Upper lobe of left lung (tissue), 6 donors: ENCODE results near the gene POTEF. TPM values are rescaled to one million over a fixed set of nuclear protein-coding genes. Genes with fewer than 3 reads are reported as not detected.
"Not testable (repeated sequence)": the region's sequence is repeated elsewhere in the genome, so short reads cannot be mapped to it uniquely, and the experiment has no call there.

ENCODE experiments used
- ATAC-seq, 2 donors: fragments of 200-7000 bp; cut with Tn5 transposase; one replicate each; pipeline ENCODE4 v1.9.1; 2022; ENCODE audit warnings: mild to moderate bottlenecking in 2 of 2, moderate library complexity in 2 of 2; ENCODE audit not compliant: low FRiP score in 2 of 2
- DNase-seq, 2 donors: peaks; one replicate each; pipeline ENCODE4 v3.0.0-alpha.2; 2019 to 2020
- H3K27ac ChIP-seq, 4 donors: fragments of 200-600 bp; sonication (generic); one replicate each; pipeline ENCODE4 v1.5.1; 2016 to 2019
- H3K27me3 ChIP-seq, 4 donors: fragments of 200-600 bp; sonication (generic); one replicate each; pipeline ENCODE4 v1.5.1; 2017 to 2019
- H3K36me3 ChIP-seq, 4 donors: fragments of 200-600 bp; sonication (generic); one replicate each; pipeline ENCODE4 v1.5.1; 2016 to 2019
- H3K4me1 ChIP-seq, 4 donors: fragments of 200-600 bp; sonication (generic); one replicate each; pipeline ENCODE4 v1.5.1; 2018 to 2019
- H3K4me3 ChIP-seq, 4 donors: fragments of 200-600 bp; sonication (generic); one replicate each; pipeline ENCODE4 v1.5.1; 2017 to 2019; ENCODE audit warnings: mild to moderate bottlenecking in 2 of 4, moderate library complexity in 1 of 4
- H3K9me3 ChIP-seq, 4 donors: fragments of 200-600 bp; sonication (generic); one replicate each; pipeline ENCODE4 v1.5.1; 2018 to 2019
- WGBS, 2 donors: methylation state at CpG; one replicate each; pipeline ENCODE4 v1.1.5; 2017 to 2018; 5-methylcytosine and 5-hydroxymethylcytosine counted together
- total RNA-seq, 6 donors: library from RNA; depleted of rRNA in 4 of 6; stranded (reverse); fragments of >200 nt in 4 of 6; gene quantifications; one replicate each; pipeline versions ENCODE4 v1.1.0 to v1.2.1, GENCODE V29; 2016 to 2021
- TF ChIP-seq, protein P1 (sequence below), 6 experiments: fragments of 450-650 bp in 4 of 6; fragments of 200-600 bp in 2 of 6; sonication (generic) in 2 of 6; IDR thresholded peaks; one replicate each; pipeline ENCODE4 v1.5.1; 2016 to 2019; ENCODE audit warnings: antibody characterized with exemption in 6 of 6
- donor health status: DM: no; HTN: no; CAD: no; lungs with moderate emphysema.
- donor health status: DM: no; HTN: yes; CAD: no; lungs with severe emphysema.

The POTEF gene
- total RNA-seq, 6 donors from 2014 or later, result not detected

DNA sequence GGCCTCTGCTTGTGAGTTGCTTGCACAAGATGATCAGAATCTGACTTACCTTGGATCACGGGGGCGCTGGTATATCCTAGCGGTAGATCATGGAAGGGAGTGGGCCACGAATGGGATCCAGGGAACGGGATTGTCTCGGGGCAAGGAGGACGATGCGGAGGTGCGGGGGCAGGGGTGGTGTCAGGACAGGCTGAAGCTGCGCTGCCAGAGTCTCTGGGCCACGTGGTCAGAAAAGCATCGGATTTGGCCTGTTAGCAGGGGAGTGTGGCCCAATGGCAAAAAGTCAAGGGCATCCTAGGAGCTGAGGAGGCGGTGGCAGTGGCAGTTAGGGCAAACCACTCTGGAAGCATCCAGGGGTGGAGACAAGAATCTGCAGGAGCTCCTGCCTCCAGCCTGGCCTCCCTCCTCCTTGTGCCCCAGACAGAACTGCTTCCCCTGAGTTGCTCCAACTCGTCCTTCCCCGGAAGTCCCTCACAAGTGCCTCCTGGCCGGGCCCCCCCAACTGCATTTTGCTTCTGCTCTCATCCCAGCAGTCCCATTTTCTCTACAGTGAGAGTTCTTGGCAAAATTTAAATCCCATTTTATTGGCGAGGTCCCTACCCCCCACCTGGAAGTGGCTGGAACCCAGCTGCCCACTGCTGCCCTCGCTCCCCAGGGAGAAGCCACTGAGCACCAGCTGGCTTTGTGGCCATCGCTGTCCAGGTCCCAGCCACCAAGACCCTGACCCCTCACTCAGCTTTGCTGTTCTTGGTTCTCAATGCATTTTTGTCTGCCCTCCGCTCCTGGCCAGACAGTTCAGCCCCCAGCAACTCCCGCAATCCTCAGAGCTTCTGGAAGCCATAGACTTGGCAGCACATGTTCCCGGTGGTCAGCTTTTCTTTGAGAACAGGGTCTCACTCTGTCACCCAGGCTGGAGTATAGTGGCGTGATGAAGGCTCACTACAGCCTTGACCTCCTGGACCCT is 21.4 kb upstream of the POTEF start:
- H3K36me3 ChIP-seq, result peaks cover 0 to 42% (median 27%) of the 10 kb centered on the region in 4 donors
- H3K27ac ChIP-seq, result no peak overlapping the region
- H3K4me1 ChIP-seq, result no peaks in the 10 kb centered on the region
- H3K4me3 ChIP-seq, result no peak overlapping the region
- no peaks in the 10 kb centered on the region for H3K27me3 ChIP-seq
- 92 to 93% methylated on average over 23 of the region's 23 CpGs for WGBS, 2 donors
- ATAC-seq, result no peak
- TF ChIP-seq, protein P1, sequence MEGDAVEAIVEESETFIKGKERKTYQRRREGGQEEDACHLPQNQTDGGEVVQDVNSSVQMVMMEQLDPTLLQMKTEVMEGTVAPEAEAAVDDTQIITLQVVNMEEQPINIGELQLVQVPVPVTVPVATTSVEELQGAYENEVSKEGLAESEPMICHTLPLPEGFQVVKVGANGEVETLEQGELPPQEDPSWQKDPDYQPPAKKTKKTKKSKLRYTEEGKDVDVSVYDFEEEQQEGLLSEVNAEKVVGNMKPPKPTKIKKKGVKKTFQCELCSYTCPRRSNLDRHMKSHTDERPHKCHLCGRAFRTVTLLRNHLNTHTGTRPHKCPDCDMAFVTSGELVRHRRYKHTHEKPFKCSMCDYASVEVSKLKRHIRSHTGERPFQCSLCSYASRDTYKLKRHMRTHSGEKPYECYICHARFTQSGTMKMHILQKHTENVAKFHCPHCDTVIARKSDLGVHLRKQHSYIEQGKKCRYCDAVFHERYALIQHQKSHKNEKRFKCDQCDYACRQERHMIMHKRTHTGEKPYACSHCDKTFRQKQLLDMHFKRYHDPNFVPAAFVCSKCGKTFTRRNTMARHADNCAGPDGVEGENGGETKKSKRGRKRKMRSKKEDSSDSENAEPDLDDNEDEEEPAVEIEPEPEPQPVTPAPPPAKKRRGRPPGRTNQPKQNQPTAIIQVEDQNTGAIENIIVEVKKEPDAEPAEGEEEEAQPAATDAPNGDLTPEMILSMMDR (IDR thresholded peaks at IDR 0.05), result no peak
- H3K9me3 ChIP-seq, result no peaks in the 10 kb centered on the region
- peak in 1 of 2 donors; percentile 37 for DNase-seq

GRCh38 chr2:130148515-130148914 is 19.5 kb upstream of the POTEF start:
- DNase-seq, H3K4me3 ChIP-seq: not testable (repeated sequence)

DNA sequence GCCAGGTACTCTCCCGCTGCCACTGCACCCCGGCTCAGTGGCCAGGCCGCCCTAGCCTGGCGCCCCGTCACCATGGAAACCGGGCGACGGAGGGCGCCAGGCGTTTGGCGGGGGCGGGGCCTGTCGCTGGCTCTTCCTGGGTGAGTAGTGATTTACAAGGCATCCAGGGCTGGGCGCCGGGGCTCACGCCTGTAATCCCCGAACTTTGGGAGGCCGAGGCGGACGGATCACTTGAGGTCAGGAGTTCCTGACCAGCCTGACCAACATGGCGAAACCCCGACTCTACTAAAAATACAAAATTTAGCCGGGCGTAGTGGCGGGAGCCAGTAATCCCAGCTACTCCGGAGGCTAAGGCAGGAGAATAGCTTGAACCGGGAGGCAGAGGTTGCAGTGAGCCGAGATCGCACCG is 16.0 kb upstream of the POTEF start, which contains the start of gene CCDC74B:
CCDC74B (minus strand) TSS at position 107 of the 409 bp plus-strand sequence. CDS start 116 bp downstream, outside the sequence.
- ATAC-seq (peak in 1 of 2 donors; percentile 85), DNase-seq (peak in 1 of 2 donors; percentile 91)
- peaks cover 0 to 13% (median 4%) of the 10 kb centered on the region in 4 donors for H3K4me1 ChIP-seq
- not testable (repeated sequence) for H3K27ac ChIP-seq, H3K27me3 ChIP-seq, H3K9me3 ChIP-seq, H3K36me3 ChIP-seq
- peak within 1 kb of the TSS in 3 of 4 donors; percentile 30 to 40 (median 36) for H3K4me3 ChIP-seq
- WGBS, 2 donors, result 23 to 26% methylated on average over 10 to 17 of the region's 30 CpGs

More at GRCh38 chr2:130148515-130148914, 19.5 kb upstream of the POTEF start:
- Histone ChIP-seq H3K36me3 (peaks cover 0 to 22% (median 15%) of the 10 kb centered on the region in 4 donors), H3K4me1 (peaks cover 0 to 13% (median 4%) of the 10 kb centered on the region in 4 donors)
- H3K9me3 ChIP-seq, H3K27me3 ChIP-seq, ATAC-seq, H3K27ac ChIP-seq: not testable (repeated sequence)
- WGBS, 2 donors, result 41 to 46% methylated on average over 5 to 6 of the region's 6 CpGs

GRCh38 chr2:130143266-130144039 is 14.4 kb upstream of the POTEF start:
- not testable (repeated sequence) for H3K36me3 ChIP-seq, DNase-seq, H3K9me3 ChIP-seq, H3K27ac ChIP-seq, ATAC-seq, H3K27me3 ChIP-seq
- Histone ChIP-seq H3K4me1 (peaks cover 0 to 13% (median 4%) of the 10 kb centered on the region in 4 donors), H3K4me3 (peak overlapping the region in 3 of 4 donors; percentile 30 to 40 (median 36))
- WGBS, 2 donors, result 44 to 58% methylated on average over 12 to 17 of the region's 28 CpGs

- 71% methylated on average over 10 of the region's 13 CpGs; no CpG with 5 or more reads in 1 of the 2 donors for WGBS, 2 donors
Measured at GRCh38 chr2:130142396-130143265, 13.6 kb upstream of the POTEF start.

DNA sequence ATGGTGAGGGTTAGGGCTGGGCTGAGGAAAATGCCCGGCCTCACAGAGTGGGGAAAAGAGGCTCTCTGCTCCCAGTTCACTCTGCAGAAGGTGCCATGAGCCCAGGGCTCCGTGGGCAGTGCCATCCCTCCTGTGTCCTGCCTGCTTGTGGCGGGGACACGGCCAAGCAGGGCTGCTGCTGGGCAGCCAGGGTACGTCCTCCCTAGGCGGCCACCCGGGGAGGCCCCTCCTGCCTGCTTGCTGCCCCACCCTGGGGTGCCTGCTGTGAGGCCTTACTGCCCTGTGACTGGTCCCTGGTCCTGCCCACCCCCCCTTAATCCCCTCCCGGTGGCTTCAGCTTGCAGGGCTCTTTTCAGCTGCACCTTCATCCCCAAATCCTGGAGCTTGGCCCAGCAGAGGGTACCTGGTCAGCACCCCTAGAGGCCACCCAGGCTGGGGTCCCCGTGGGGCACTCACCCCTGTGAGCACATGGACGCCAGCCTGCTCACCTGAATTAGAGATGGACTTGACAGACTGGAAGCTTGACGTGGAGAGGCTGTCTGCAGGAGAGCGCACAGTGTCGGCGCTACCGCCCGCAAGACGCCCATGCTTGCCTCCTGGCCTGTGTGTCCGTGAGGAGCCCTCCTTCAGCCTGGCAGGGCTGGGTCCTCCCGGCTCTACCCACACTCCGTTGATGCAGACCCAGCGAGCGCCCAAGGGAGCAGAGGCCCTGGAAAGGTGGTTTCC is 12.8 kb upstream of the POTEF start:
- peak in 1 of 2 donors; percentile 62 for DNase-seq
- ATAC-seq, H3K4me3 ChIP-seq, H3K36me3 ChIP-seq, H3K27ac ChIP-seq, H3K9me3 ChIP-seq, H3K27me3 ChIP-seq: not testable (repeated sequence)
- H3K4me1 ChIP-seq, result peaks cover 0 to 13% (median 4%) of the 10 kb centered on the region in 4 donors
- WGBS, 2 donors, result 91 to 94% methylated on average over 6 to 7 of the region's 22 CpGs

More at GRCh38 chr2:130142396-130143265, 13.6 kb upstream of the POTEF start:
- H3K27me3 ChIP-seq, H3K36me3 ChIP-seq, ATAC-seq, H3K27ac ChIP-seq, H3K4me3 ChIP-seq, H3K9me3 ChIP-seq: not testable (repeated sequence)
- peaks cover 0 to 13% (median 4%) of the 10 kb centered on the region in 4 donors for H3K4me1 ChIP-seq
- peak in 1 of 2 donors; percentile 46 for DNase-seq

DNA sequence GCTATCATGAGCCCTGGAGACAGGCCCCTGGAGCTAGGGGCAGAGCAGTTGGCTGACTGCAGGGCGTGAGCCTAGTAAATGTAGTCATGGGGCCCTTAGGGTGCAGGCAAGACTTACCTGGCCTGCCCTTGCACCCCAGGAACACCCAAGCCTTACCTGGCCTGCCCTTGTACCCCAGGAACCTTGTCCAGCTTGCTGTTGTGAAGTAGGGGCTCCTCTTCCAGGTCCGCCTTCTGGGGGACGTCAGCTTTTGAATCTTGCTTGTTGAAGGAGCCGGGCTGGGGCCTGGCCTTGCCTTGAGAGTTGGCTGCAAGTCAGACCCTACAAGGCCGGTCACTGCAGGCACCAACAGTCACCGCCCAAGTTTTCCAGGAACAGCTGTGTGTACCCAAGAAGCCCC is 12.0 kb upstream of the POTEF start:
- H3K27ac ChIP-seq, H3K4me3 ChIP-seq, H3K27me3 ChIP-seq, ATAC-seq, H3K9me3 ChIP-seq, H3K36me3 ChIP-seq, DNase-seq: not testable (repeated sequence)
- peaks cover 0 to 13% (median 4%) of the 10 kb centered on the region in 4 donors for H3K4me1 ChIP-seq
- WGBS, 2 donors, result no CpG with 5 or more reads among the region's 6 CpGs

DNA sequence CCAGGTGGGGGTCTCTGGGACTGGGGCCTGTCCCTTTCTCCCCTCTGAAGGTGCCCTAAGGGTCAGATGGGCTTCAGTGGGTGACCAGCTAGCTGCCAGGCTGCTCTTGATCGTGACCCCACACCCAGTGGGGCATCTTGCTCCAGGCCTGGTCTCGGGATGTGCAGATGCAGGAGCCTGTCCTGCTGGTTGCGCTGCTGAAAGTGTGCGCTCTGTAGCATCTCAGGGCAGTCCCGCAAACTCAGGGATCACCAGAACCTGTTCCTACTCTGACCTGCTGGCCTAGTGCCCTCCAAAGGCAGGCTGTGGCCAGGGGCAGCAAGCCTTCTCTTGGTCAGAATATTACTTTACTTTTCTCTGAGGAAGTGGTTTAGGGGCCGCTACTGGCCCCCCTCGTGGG is 11.5 kb upstream of the POTEF start:
- H3K9me3 ChIP-seq, H3K27ac ChIP-seq, H3K4me3 ChIP-seq, DNase-seq, H3K27me3 ChIP-seq, H3K36me3 ChIP-seq, ATAC-seq: not testable (repeated sequence)
- peaks cover 0 to 13% (median 4%) of the 10 kb centered on the region in 4 donors for H3K4me1 ChIP-seq
- WGBS, 2 donors, result no CpG with 5 or more reads among the region's 7 CpGs

- H3K4me3 ChIP-seq, H3K9me3 ChIP-seq, H3K4me1 ChIP-seq, H3K36me3 ChIP-seq, H3K27me3 ChIP-seq, ATAC-seq, H3K27ac ChIP-seq: not testable (repeated sequence)
- WGBS, 2 donors, result 77 to 82% methylated on average over 16 to 25 of the region's 30 CpGs
- peak in 1 of 2 donors; percentile 72 for DNase-seq
Measured at GRCh38 chr2:130139331-130140280, 10.6 kb upstream of the POTEF start.
